ENCODE results near the gene AGFG2. TPM values are rescaled to one million over a fixed set of nuclear protein-coding genes. Genes with fewer than 3 reads are reported as not detected.
"Not testable (repeated sequence)": the region's sequence is repeated elsewhere in the genome, so short reads cannot be mapped to it uniquely, and the experiment has no call there.

The AGFG2 gene
- total RNA-seq, 1 experiment from 2014 or later = 11.9 TPM

DNA sequence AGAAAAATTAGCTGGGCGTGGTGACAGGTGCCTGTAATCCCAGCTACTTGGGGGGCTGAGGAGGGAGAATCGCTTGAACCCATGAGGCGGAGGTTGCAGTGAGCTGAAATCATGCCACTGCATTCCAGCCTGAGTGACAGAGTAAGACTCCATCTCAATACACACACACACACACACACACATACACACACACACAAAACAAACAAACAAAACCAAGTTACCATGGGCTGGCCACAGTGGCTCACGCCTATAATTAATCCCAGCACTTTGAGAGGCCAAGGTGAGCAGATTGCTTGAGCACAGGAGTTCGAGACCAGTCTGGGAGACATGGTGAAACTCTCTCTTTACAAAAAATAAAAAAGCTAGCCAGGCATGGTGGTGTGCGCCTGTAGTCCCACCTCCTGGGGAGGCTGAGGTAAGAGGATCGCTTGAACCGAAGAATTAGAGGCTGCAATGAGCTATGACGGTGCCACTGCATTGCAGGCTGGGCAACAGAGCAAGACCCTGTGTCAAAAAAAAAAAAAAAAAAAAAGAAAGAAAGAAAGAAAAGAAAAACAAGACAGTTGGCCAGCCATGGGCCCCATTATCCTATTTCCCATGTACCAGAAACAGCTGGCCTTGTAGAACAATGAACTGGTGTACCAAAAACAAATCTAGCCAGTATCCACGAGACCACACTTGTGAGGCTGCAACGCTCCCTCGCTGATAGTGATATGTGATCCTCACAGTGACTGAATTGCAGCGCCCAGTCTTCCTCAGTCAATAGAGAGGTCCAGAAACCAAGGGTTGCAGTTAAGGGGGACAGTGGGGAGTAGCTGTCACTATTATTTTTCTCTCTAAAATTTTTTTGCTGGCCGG lies 6.6 kb upstream of the AGFG2 start:
- POLR2A ChIA-PET = no interaction called here
- no peaks in the 10 kb centered on the region for H3K9me3 Mint-ChIP-seq (ENCODE audit: unreplicated experiment)
- no peak overlapping the region for H3K27ac Mint-ChIP-seq (ENCODE audit: low read depth, unreplicated experiment)
- CTCF ChIA-PET = interaction anchor here (0.7 kb wide), 1 partner anchor 660 kb away, joined by 6 read pairs; no protein-coding TSS in a partner anchor
- no peaks in the 10 kb centered on the region for H3K4me1 Mint-ChIP-seq (ENCODE audit: insufficient read depth, unreplicated experiment)
- no peaks in the 10 kb centered on the region for H3K27me3 Mint-ChIP-seq (ENCODE audit: insufficient read depth, unreplicated experiment)
- H3K4me3 Mint-ChIP-seq (ENCODE audit: unreplicated experiment) = no peak overlapping the region
- H3K36me3 Mint-ChIP-seq (ENCODE audit: insufficient read depth, unreplicated experiment) = no peaks in the 10 kb centered on the region
- intact Hi-C loops (cut with micrococcal nuclease) = no loop called here
- DNase-seq (ENCODE audit: unreplicated experiment) = no peak
- BruUV-seq (replicated peaks) = no TSS peak
- TF ChIP-seq, protein P1, sequence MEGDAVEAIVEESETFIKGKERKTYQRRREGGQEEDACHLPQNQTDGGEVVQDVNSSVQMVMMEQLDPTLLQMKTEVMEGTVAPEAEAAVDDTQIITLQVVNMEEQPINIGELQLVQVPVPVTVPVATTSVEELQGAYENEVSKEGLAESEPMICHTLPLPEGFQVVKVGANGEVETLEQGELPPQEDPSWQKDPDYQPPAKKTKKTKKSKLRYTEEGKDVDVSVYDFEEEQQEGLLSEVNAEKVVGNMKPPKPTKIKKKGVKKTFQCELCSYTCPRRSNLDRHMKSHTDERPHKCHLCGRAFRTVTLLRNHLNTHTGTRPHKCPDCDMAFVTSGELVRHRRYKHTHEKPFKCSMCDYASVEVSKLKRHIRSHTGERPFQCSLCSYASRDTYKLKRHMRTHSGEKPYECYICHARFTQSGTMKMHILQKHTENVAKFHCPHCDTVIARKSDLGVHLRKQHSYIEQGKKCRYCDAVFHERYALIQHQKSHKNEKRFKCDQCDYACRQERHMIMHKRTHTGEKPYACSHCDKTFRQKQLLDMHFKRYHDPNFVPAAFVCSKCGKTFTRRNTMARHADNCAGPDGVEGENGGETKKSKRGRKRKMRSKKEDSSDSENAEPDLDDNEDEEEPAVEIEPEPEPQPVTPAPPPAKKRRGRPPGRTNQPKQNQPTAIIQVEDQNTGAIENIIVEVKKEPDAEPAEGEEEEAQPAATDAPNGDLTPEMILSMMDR (IDR thresholded peaks at IDR 0.05; ENCODE audit: unreplicated experiment) = no peak

DNA sequence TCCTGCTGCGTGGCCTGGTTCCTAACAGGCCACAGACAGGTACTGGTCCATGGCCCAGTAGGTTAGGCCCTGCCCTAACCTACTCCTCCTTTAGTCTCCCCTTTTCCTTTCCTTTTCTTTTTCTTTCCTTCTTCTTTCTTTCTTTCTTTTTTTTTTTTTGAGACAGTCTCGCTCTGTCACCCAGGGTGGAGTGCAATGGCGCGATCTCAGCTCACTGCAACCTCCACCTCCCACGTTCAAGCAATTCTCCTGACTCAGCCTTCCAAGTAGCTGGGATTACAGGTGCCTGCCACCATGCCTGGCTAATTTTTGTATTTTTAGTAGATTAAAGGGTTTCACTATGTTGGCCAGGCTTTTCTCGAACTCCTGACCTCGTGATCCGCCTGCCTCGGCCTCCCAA lies 3.0 kb upstream of the AGFG2 start:
- H3K27ac Mint-ChIP-seq (ENCODE audit: low read depth, unreplicated experiment); H3K4me3 Mint-ChIP-seq (ENCODE audit: unreplicated experiment); BruUV-seq (replicated peaks); H3K9me3 Mint-ChIP-seq (ENCODE audit: unreplicated experiment); intact Hi-C loops (cut with micrococcal nuclease); DNase-seq (ENCODE audit: unreplicated experiment); H3K27me3 Mint-ChIP-seq (ENCODE audit: insufficient read depth, unreplicated experiment); H3K36me3 Mint-ChIP-seq (ENCODE audit: insufficient read depth, unreplicated experiment): not testable (repeated sequence)
- POLR2A ChIA-PET = interaction anchor here (1.4 kb wide), 1 partner anchor 50 kb away, joined by 4 read pairs; the partner anchor contains the start of genes FBXO24 and LRCH4
- CTCF ChIA-PET = interaction anchor here (0.5 to 1.2 kb wide), 4 partner anchors 10 to 89 kb away, joined by 3 to 7 read pairs (median 3); no protein-coding TSS in a partner anchor
- peaks cover 16% of the 10 kb centered on the region for H3K4me1 Mint-ChIP-seq (ENCODE audit: insufficient read depth, unreplicated experiment)

DNA sequence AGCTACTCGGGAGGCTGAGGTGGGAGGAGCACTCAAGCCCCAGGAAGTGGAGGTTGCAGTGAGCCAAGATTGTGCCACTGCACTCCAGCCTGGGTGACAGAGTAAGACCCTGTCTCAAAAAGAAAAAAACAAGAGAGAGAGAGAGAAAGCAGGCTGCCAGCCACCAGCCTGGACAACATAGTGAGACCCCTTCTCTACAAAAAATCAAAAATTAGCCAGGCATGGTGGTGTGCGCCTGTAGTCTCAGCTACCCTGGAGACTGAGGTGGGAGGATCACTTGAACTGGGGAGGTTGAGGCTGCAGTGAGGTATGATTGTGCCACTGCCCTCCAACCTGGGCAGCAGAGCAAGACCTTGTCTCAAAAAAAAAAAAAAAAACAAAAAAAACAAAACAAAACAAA lies 2.3 kb upstream of the AGFG2 start:
- H3K27me3 Mint-ChIP-seq (ENCODE audit: insufficient read depth, unreplicated experiment); intact Hi-C loops (cut with micrococcal nuclease); H3K4me3 Mint-ChIP-seq (ENCODE audit: unreplicated experiment); BruUV-seq (replicated peaks); POLR2A ChIA-PET; H3K36me3 Mint-ChIP-seq (ENCODE audit: insufficient read depth, unreplicated experiment); H3K27ac Mint-ChIP-seq (ENCODE audit: low read depth, unreplicated experiment); DNase-seq (ENCODE audit: unreplicated experiment); H3K9me3 Mint-ChIP-seq (ENCODE audit: unreplicated experiment): not testable (repeated sequence)
- CTCF ChIA-PET = interaction anchor here (1.1 to 1.2 kb wide), 2 partner anchors 9 to 41 kb away, joined by 3 to 7 read pairs; no protein-coding TSS in a partner anchor
- H3K4me1 Mint-ChIP-seq (ENCODE audit: insufficient read depth, unreplicated experiment) = peaks cover 22% of the 10 kb centered on the region

DNA sequence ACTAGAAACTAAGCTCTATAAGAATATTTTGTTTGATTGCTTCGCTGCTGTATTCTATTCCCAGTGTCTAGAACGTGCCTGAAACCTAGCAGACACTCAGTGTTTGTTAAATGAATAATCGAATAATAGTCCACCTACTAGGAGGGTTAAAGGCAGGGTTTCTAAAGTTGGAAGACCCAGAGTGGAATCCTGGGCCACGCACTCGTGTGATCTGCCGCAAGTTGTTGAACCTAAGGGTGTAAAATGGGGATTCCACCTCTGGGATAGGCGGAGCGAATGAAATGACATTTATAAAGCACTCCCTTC lies 702 bp upstream of the AGFG2 start:
- Mint-ChIP-seq H3K36me3 (ENCODE audit: insufficient read depth, unreplicated experiment) (no peaks in the 10 kb centered on the region), H3K27me3 (ENCODE audit: insufficient read depth, unreplicated experiment) (no peaks in the 10 kb centered on the region), H3K27ac (ENCODE audit: low read depth, unreplicated experiment) (peak overlapping the region; percentile 36), H3K9me3 (ENCODE audit: unreplicated experiment) (no peaks in the 10 kb centered on the region), H3K4me3 (ENCODE audit: unreplicated experiment) (peak overlapping the region; percentile 81), H3K4me1 (ENCODE audit: insufficient read depth, unreplicated experiment) (peaks cover 28% of the 10 kb centered on the region)
- TSS peak; percentile 97 for BruUV-seq (replicated peaks)
- POLR2A ChIA-PET = interaction anchor here (0.6 to 2.6 kb wide), 13 partner anchors 11 to 1129 kb away, joined by 3 to 20 read pairs (median 4); partner anchors contain the start of genes FBXO24, LRCH4, MEPCE and POP7
- no peak for DNase-seq (ENCODE audit: unreplicated experiment)
- CTCF ChIA-PET = interaction anchor here (0.5 to 1.5 kb wide), 4 partner anchors 22 to 194 kb away, joined by 3 to 5 read pairs (median 4); no protein-coding TSS in a partner anchor
- intact Hi-C loops (cut with micrococcal nuclease) = no loop called here
- TF ChIP-seq, protein P1 (IDR thresholded peaks at IDR 0.05; ENCODE audit: unreplicated experiment) = no peak

DNA sequence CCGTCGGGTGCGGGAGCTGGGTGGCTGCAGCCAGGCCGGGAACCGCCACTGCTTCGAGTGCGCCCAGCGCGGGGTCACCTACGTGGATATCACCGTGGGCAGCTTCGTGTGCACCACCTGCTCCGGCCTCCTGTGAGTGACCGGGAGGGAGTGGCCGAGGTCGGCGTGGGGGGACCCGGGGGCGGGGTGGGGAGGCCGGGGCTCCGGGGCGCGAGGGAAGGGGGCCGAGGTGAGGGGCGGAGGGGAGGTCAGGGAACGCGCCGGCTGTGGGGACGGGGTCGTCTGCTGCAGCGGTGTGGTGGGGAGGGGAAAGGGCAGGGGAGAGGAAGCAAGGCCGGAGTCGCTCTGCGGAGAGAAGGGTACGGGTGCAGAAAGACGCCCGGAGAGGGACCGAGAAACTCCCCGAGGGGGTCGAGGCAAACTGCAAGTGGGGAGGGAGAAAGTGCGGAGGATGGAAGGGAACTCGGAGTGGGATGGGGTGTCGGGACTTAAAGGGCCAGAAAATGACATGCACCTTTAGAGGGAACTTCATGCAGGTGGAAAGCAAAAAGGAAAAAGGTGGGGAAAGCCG lies 518 bp downstream of the AGFG2 start:
- Mint-ChIP-seq H3K36me3 (ENCODE audit: insufficient read depth, unreplicated experiment) (no peaks in the 10 kb centered on the region), H3K4me3 (ENCODE audit: unreplicated experiment) (peak overlapping the region; percentile 81), H3K4me1 (ENCODE audit: insufficient read depth, unreplicated experiment) (peaks cover 34% of the 10 kb centered on the region), H3K9me3 (ENCODE audit: unreplicated experiment) (no peaks in the 10 kb centered on the region), H3K27me3 (ENCODE audit: insufficient read depth, unreplicated experiment) (no peaks in the 10 kb centered on the region), H3K27ac (ENCODE audit: low read depth, unreplicated experiment) (peak overlapping the region; percentile 36)
- no TSS peak for BruUV-seq (replicated peaks)
- intact Hi-C loops (cut with micrococcal nuclease) = no loop called here
- TF ChIP-seq, protein P1 (IDR thresholded peaks at IDR 0.05; ENCODE audit: unreplicated experiment) = no peak
- ChIA-PET POLR2A (interaction anchor here (0.5 to 2.6 kb wide), 18 partner anchors 10 to 555 kb away, joined by 3 to 20 read pairs (median 5); partner anchors contain the start of genes FBXO24, LRCH4, POP7 and TSC22D4), CTCF (interaction anchor here (0.6 to 1.0 kb wide), 3 partner anchors 8 to 164 kb away, joined by 3 read pairs; no protein-coding TSS in a partner anchor)
- no peak for DNase-seq (ENCODE audit: unreplicated experiment)

All from MCF 10A (cell line).